Body of pancreas (tissue), 4 donors: ENCODE data around the gene SYNE2.

ENCODE experiments used
- CTCF ChIP-seq, 7 experiments: fragments of 450-650 bp in 4 of 7; fragments of 200-600 bp in 3 of 7; sonication (generic) in 3 of 7; IDR thresholded peaks; one replicate each; pipeline ENCODE4 v1.5.1; 2016 to 2019; ENCODE audit warnings: antibody characterized with exemption in 7 of 7
- POLR2A ChIP-seq, 3 donors: fragments of 450-650 bp; IDR thresholded peaks; one replicate each; pipeline ENCODE4 v1.6.1; 2016; ENCODE audit warnings: antibody characterized with exemption in 3 of 3, mild to moderate bottlenecking in 2 of 3

GRCh38 chr14:64198486-64198885 is 345.7 kb downstream of the SYNE2 start:
- TF ChIP-seq POLR2A (IDR thresholded peaks at IDR 0.05) (no peak), CTCF (IDR thresholded peaks at IDR 0.05) (no peak)
